Left cardiac atrium (tissue), 4 donors: ENCODE data around the gene COL6A3. TPM values are rescaled to one million over a fixed set of nuclear protein-coding genes. Genes with fewer than 3 reads are reported as not detected.
"Not testable (repeated sequence)": the region's sequence is repeated elsewhere in the genome, so short reads cannot be mapped to it uniquely, and the experiment has no call there.

Source experiments
- ATAC-seq, 2 donors: fragments of 200-7000 bp; cut with Tn5 transposase; one replicate each; pipeline ENCODE4 v1.9.1; 2020; ENCODE audit warnings: mild to moderate bottlenecking in 2 of 2, moderate library complexity in 2 of 2
- DNase-seq: peaks from one replicate; pipeline ENCODE4 v3.0.0-alpha.2; 2020
- intact Hi-C, 2 donors: fragments of 100-400 bp; cut with DNase I; formaldehyde crosslinking; loops; one replicate each; pipeline versions ENCODE4 v1.14.1 to v1.15.1; 2022 to 2023
- total RNA-seq, 2 donors: library from RNA; stranded (reverse); fragmentation: NEBNext Ultra II Directional; extraction: Animal tissue kit (Norgen Biotek cat#: 25700); gene quantifications; one replicate each; pipeline ENCODE4 v1.2.1, GENCODE V29; 2021
- donor health status: DM: no; HTN: yes; CAD: no.
- donor health status: DM: no; HTN: yes; CAD: no; lungs with severe emphysema.
- donor health status: DM: yes; HTN: yes; CAD: no.
- donor health status: Dilated cardiomyopathy.

Gene COL6A3
- total RNA-seq, 2 donors from 2014 or later = 145 to 186 TPM

GRCh38 chr2:237359894-237360780, 53.8 kb downstream of the COL6A3 start:
- intact Hi-C loops = no loop called here
- peak in 1 of 2 donors; percentile 35 for ATAC-seq

GRCh38 chr2:237359518-237359840, 54.5 kb downstream of the COL6A3 start:
- ATAC-seq = no peak
- intact Hi-C loops = no loop called here
- DNase-seq = no peak

More at GRCh38 chr2:237359894-237360780, 53.8 kb downstream of the COL6A3 start:
- DNase-seq = no peak

GRCh38 chr2:237358721-237359517, 55.0 kb downstream of the COL6A3 start:
- ATAC-seq (no peak), DNase-seq (no peak)
- intact Hi-C loops = no loop called here

GRCh38 chr2:237355701-237356100, 58.3 kb downstream of the COL6A3 start:
- DNase-seq (no peak), ATAC-seq (peak in 1 of 2 donors; percentile 5)
- intact Hi-C loops = no loop called here

GRCh38 chr2:237354892-237355291, 59.1 kb downstream of the COL6A3 start:
- intact Hi-C loops = no loop called here
- ATAC-seq (peak; percentile 66 to 88), DNase-seq (peak; percentile 67)

- ATAC-seq, DNase-seq, intact Hi-C loops: not testable (repeated sequence)
Measured at GRCh38 chr2:237354172-237354571, 59.8 kb downstream of the COL6A3 start.

- ATAC-seq (no peak), DNase-seq (no peak)
- intact Hi-C loops = no loop called here
Measured at GRCh38 chr2:237353215-237353614, 60.7 kb downstream of the COL6A3 start.

GRCh38 chr2:237352279-237352845, 61.6 kb downstream of the COL6A3 start:
- intact Hi-C loops = no loop called here
- no peak for DNase-seq
- ATAC-seq = no peak

- intact Hi-C loops = no loop called here
- no peak for ATAC-seq
- no peak for DNase-seq
Measured at GRCh38 chr2:237351796-237352195, 62.2 kb downstream of the COL6A3 start.

- intact Hi-C loops = no loop called here
- ATAC-seq (no peak), DNase-seq (no peak)
Measured at GRCh38 chr2:237351046-237351445, 62.9 kb downstream of the COL6A3 start.

- DNase-seq (no peak), ATAC-seq (no peak)
- intact Hi-C loops = no loop called here
Measured at GRCh38 chr2:237350597-237350996, 63.4 kb downstream of the COL6A3 start.

- DNase-seq = no peak
- intact Hi-C loops = no loop called here
- ATAC-seq = no peak
Measured at GRCh38 chr2:237350070-237350469, 63.9 kb downstream of the COL6A3 start.

GRCh38 chr2:237348281-237348865, 65.6 kb downstream of the COL6A3 start:
- intact Hi-C loops = no loop called here
- ATAC-seq (no peak), DNase-seq (no peak)

GRCh38 chr2:237345891-237346640, 67.9 kb downstream of the COL6A3 start:
- ATAC-seq (no peak), DNase-seq (no peak)
- intact Hi-C loops = no loop called here

- intact Hi-C loops = no loop called here
- ATAC-seq (no peak), DNase-seq (no peak)
Measured at GRCh38 chr2:237345411-237345810, 68.6 kb downstream of the COL6A3 start.

GRCh38 chr2:237344942-237345341, 69.0 kb downstream of the COL6A3 start:
- DNase-seq (no peak), ATAC-seq (no peak)
- intact Hi-C loops = no loop called here

GRCh38 chr2:237343993-237344392, 70.0 kb downstream of the COL6A3 start:
- DNase-seq = no peak
- no peak for ATAC-seq
- intact Hi-C loops = no loop called here

GRCh38 chr2:237341872-237342271, 72.1 kb downstream of the COL6A3 start:
- DNase-seq (no peak), ATAC-seq (peak in 1 of 2 donors; percentile 55)
- intact Hi-C loops = no loop called here

- intact Hi-C loops = no loop called here
- no peak for ATAC-seq
Measured at GRCh38 chr2:237337586-237337985, 76.4 kb downstream of the COL6A3 start.

More at GRCh38 chr2:237337586-237337985, 76.4 kb downstream of the COL6A3 start:
- DNase-seq = no peak
